Activated CD4-positive, alpha-beta memory T cell treated with anti-CD3 and anti-CD28 coated beads, Interleukin-2, amount 10 ng/mL, durations not matched to agents 7 days and 5 days (primary cell): ENCODE data around the gene CHCHD4. TPM values are rescaled to one million over a fixed set of nuclear protein-coding genes. Genes with fewer than 3 reads are reported as not detected.

Experiments used
- CTCF ChIA-PET: fragments of 350-600 bp; sonication (Branson Sonifier 250); formaldehyde crosslinking; loops from one replicate; lab custom pipeline; 2021; ENCODE audit warnings: antibody characterized with exemption, inconsistent platforms; lab: Charles Lee
- POLR2A ChIA-PET: fragments of 350-600 bp; sonication (Branson Sonifier 250); formaldehyde crosslinking; loops from one replicate; lab custom pipeline; 2021; ENCODE audit warnings: antibody characterized with exemption; lab: Charles Lee
- DNase-seq: peaks from one replicate; pipeline ENCODE4 v3.0.0-alpha.2; 2020
- H3K27ac Mint-ChIP-seq: one replicate; pipeline ENCODE4 v1.8.0; 2021; ENCODE audit warnings: mild to moderate bottlenecking, mixed read lengths
- H3K27me3 Mint-ChIP-seq: one replicate; pipeline ENCODE4 v1.8.0; 2021; ENCODE audit warnings: mixed read lengths
- H3K36me3 Mint-ChIP-seq: one replicate; pipeline ENCODE4 v1.8.0; 2021; ENCODE audit warnings: low read depth, mixed read lengths
- H3K4me1 Mint-ChIP-seq: one replicate; pipeline ENCODE4 v1.8.0; 2021; ENCODE audit warnings: mixed read lengths
- H3K4me3 Mint-ChIP-seq: one replicate; pipeline ENCODE4 v1.8.0; 2021; ENCODE audit warnings: mild to moderate bottlenecking, mixed read lengths
- H3K9me3 Mint-ChIP-seq: one replicate; pipeline ENCODE4 v1.8.0; 2021; ENCODE audit warnings: mixed read lengths
- total RNA-seq, 2 experiments: library from RNA; stranded (reverse); gene quantifications; one replicate each; pipeline ENCODE4 v1.2.3, GENCODE V29; 2021

Gene CHCHD4
- total RNA-seq, 2 experiments from 2014 or later = 11.5 to 12.8 TPM

DNA sequence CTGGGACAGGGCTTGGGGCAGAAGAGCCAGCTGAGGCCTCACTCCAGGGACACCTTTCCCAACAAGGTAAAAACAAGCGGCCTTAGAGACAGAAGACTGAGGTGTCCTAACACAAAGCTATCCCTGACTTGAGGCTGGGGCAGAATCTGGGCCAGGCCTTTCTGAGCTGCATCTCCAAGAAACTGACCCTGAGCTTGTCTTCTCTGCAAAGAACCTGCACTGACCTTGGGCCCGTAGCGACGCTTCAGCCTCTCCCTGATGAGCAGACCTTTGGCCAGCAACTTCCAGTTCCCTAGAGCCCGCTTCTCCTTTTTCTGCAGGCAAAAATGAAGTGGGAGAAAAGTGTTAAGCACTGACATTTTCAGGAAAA, 22.4 kb upstream of the CHCHD4 start:
- DNase-seq = no peak
- no peaks in the 10 kb centered on the region for H3K27me3 Mint-ChIP-seq
- H3K4me3 Mint-ChIP-seq = no peak overlapping the region
- POLR2A ChIA-PET = interaction anchor here (11.0 kb wide), 1 partner anchor 22 kb away, joined by 133 read pairs; the partner anchor contains the start of genes CHCHD4 and TMEM43
- no peak overlapping the region for H3K27ac Mint-ChIP-seq
- peaks cover 36% of the 10 kb centered on the region for H3K4me1 Mint-ChIP-seq
- H3K9me3 Mint-ChIP-seq = no peaks in the 10 kb centered on the region
- peaks cover 38% of the 10 kb centered on the region for H3K36me3 Mint-ChIP-seq
- CTCF ChIA-PET = interaction anchor here (0.6 to 1.0 kb wide), 2 partner anchors 34 to 57 kb away, joined by 3 read pairs; no protein-coding TSS in a partner anchor

DNA sequence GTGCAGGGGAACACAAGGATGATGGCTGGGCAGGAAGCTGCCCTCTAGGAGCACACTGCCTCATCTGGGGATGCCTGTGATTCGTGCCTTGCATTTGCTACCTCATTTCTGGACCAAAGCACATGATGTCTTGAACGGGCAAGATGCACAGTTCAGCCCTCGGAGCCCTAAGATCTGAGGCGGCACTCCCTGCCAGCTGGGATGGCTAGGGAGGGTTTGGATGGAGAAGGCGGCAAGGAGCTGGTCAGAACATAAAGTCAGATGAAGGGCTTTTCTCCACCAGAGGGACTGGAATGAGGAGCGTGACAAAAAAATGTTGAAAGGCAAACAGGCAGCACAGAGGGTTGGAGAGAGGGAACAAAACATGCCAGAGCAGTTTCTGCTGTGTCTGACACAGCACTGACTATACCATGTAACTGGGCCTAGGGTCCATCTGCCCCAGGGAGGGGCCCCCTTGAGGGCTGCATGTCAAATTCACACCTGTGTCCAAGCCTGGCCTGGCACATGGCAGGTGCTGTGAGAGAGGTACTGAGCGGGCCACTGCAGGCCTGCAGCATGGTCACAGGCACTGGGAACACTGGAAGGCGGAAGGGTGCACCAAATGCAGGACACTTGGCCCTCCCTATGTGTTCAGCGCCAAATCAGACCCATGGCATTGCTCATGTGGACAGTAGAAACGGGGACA, 21.9 kb upstream of the CHCHD4 start:
- no peak for DNase-seq
- ChIA-PET CTCF (interaction anchor here (0.6 to 1.0 kb wide), 2 partner anchors 34 to 57 kb away, joined by 3 read pairs; no protein-coding TSS in a partner anchor), POLR2A (interaction anchor here (9.4 to 11.0 kb wide), 2 partner anchors 21 to 32 kb away, joined by 73 to 133 read pairs; partner anchors contain the start of genes CHCHD4, LSM3, TMEM43 and XPC)
- Mint-ChIP-seq H3K9me3 (no peaks in the 10 kb centered on the region), H3K4me1 (peaks cover 41% of the 10 kb centered on the region), H3K27ac (peak overlapping the region; percentile 68), H3K27me3 (no peaks in the 10 kb centered on the region), H3K36me3 (peaks cover 44% of the 10 kb centered on the region), H3K4me3 (no peak overlapping the region)

DNA sequence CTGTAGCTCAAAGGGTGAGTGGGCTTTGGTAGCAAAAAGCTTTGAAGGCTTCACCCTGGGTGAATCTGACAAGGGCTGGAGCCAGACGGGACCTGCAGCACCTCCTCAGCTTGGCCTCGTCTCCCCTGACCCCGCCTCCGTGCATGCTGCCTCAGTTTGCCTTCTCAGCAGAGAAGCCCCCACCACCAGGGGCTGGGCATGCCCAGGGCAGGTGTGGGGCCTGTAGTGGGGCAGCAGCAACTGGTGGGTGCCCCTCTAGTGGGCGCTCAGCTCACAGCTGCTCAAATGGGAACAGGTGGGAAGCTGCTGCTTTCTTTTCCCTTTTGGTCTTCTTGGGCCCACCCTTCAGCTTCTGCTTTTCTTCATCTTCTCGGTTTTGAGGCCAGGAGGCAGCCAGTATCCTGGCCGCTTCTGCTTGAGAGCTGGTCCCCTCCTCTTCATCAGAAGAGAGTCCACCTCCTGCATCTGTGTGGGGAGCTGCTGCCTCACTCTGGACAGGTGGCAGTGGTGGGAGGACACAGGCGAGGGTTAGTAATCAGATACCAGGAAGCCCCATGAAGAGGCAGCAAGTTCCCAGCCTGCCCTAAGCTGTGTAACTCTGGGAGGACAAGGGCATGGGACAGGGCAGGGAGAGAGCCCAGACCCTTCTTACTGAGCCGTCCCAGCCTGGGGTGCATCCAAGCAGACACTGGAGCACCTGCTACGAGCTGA, 21.2 kb upstream of the CHCHD4 start:
- H3K27ac Mint-ChIP-seq = peak overlapping the region; percentile 68
- H3K9me3 Mint-ChIP-seq = no peaks in the 10 kb centered on the region
- H3K4me3 Mint-ChIP-seq = no peak overlapping the region
- H3K36me3 Mint-ChIP-seq = peaks cover 47% of the 10 kb centered on the region
- H3K4me1 Mint-ChIP-seq = peaks cover 41% of the 10 kb centered on the region
- DNase-seq = no peak
- ChIA-PET CTCF (interaction anchor here (1.1 to 3.0 kb wide), 4 partner anchors 29 to 249 kb away, joined by 3 to 13 read pairs (median 4); partner anchors contain the start of genes LSM3 and XPC), POLR2A (interaction anchor here (1.1 to 11.0 kb wide), 3 partner anchors 20 to 919 kb away, joined by 4 to 133 read pairs (median 73); partner anchors contain the start of genes CHCHD4, LSM3, MRPS25 and TMEM43)
- H3K27me3 Mint-ChIP-seq = no peaks in the 10 kb centered on the region

DNA sequence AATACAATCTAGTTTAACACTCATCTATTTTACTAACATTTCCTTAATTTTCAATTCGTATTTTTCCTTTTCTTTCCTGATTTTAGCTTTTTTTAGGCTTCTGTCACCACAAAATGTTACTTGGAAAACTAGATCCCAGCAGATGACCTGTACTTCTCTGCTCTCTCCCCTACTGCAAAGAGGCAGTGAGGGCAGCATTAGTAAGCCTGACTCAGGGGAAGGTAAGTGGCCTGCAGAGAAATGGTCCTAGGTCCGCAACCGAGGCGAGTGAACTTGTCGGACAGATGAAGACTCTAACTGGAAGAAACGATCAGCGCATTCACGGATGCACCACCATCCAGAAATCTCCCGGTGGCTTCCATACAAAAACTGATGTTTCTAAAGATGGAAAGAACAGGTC, 20.6 kb upstream of the CHCHD4 start:
- Mint-ChIP-seq H3K27me3 (no peaks in the 10 kb centered on the region), H3K4me3 (no peak overlapping the region), H3K9me3 (no peaks in the 10 kb centered on the region), H3K4me1 (peaks cover 41% of the 10 kb centered on the region), H3K36me3 (peaks cover 50% of the 10 kb centered on the region), H3K27ac (peak overlapping the region; percentile 92)
- ChIA-PET CTCF (interaction anchor here (1.1 to 3.0 kb wide), 5 partner anchors 20 to 249 kb away, joined by 3 to 13 read pairs (median 4); partner anchors contain the start of genes CHCHD4, LSM3, TMEM43 and XPC), POLR2A (interaction anchor here (0.7 to 11.0 kb wide), 8 partner anchors 11 to 920 kb away, joined by 3 to 133 read pairs (median 4); partner anchors contain the start of genes CHCHD4, LSM3, MRPS25 and TMEM43)
- DNase-seq = no peak

DNA sequence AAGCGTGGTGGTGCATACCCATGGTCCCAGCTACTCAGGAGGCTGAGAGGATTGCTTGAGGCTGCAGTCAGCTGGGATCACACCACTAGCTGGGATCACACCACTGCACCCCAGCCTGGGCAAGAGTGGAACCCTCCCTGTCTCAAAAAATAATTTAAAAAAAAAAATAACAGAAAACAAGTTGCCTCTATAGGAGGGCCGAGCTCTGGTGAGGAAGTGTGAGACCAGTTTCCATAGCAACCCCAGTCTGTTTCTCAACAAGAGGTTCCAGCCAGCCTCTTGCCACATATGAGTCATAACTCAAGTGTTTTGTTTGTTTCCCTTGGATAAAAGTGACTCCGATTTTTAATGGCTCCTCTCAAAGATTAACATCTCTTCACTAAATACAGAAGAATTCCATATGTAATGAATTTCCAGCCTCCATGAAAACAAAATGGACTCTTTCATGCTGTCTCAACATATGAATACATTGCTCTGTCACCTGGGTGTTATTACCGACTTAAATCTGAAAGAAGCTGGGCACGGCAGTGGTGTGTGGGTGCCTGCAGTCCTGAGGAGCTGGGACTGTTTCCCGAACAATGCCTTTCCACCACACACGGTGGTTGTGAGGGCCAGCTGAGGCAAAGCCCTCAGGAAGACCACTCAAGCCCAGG, 19.9 kb upstream of the CHCHD4 start:
- peak; percentile 74 for DNase-seq
- Mint-ChIP-seq H3K4me1 (peaks cover 41% of the 10 kb centered on the region), H3K9me3 (no peaks in the 10 kb centered on the region), H3K27me3 (no peaks in the 10 kb centered on the region), H3K27ac (peak overlapping the region; percentile 92), H3K4me3 (peak overlapping the region; percentile 57), H3K36me3 (peaks cover 53% of the 10 kb centered on the region)
- CTCF ChIA-PET = interaction anchor here (0.6 to 3.0 kb wide), 7 partner anchors 8 to 248 kb away, joined by 3 to 13 read pairs (median 4); partner anchors contain the start of genes CHCHD4, LSM3, TMEM43 and XPC
- POLR2A ChIA-PET = interaction anchor here (0.7 to 11.0 kb wide), 12 partner anchors 8 to 921 kb away, joined by 3 to 133 read pairs (median 4); partner anchors contain the start of genes CHCHD4, LSM3, MRPS25 and NR2C2

DNA sequence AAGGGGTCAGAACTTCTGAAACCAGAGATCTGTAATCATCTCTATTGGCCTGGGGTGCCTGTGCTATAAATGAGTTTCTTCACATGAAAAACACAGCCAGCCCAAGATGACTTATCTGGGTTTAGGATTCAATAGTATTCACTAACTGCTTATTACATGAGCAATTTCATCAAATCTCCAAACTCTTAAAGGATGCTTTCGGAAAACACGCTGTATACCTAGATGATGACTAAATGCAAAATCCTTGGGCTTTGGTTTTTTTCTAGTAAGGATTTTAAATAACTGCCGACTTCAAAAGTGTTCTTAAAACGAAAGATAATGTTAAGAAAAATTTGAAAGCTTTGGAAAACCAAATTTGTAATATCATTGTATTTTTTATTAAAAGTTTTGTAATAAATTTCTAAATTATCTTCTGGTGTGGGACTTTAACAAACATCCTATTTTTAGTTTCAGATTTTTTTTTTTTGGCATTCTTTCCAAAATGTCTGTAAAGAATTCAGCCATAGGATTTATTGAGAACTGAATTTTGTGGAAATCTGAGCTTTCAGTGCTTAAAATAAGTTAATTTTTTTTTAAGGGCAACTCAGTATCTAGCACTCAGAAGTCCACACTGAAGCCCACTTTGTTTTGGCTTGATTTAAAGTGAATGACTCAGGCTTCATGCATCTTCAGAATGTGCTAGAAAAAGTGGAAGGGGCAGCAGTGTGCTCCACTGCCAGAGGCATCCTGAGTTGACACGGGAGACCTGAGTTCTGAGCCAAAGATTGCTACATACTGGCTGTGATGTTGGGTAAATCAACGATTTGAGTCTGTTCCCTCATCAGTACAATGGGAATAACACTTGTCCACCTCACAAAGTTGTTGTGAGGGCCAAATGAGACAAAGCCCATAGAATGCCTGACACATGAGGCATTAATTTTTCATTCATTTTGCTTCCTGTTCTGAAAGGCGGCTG, 18.9 kb upstream of the CHCHD4 start:
- peaks cover 55% of the 10 kb centered on the region for H3K36me3 Mint-ChIP-seq
- H3K4me1 Mint-ChIP-seq = peaks cover 41% of the 10 kb centered on the region
- no peak overlapping the region for H3K4me3 Mint-ChIP-seq

DNA sequence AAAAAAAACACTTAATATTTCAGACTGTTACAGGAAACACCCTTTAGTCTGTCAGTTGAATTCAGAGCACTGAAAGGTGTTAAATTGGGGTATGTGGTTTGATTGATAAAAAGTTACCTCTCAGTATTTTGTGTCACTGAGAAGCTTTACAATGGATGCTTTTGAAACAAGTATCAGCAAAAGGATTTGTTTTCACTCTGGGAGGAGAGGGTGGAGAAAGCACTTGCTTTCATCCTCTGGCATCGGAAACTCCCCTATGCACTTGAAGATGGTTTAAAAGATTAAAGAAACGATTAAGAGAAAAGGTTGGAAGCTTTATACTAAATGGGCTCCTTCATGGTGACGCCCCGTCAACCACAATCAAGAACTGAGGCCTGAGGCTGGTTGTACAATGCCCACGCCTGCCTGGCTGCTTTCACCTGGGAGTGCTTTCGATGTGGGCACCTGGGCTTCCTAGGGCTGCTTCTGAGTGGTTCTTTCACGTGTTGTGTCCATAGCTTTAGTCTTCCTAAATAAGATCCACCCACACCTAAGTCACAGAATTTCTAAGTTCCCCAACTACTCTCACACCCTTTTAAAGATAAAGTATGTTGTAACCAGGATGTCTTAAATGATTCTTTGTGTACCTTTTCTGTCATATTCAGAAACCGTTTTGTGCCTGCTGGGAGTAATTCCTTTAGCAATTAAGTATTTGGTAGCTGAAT, 18.0 kb upstream of the CHCHD4 start:
- peak overlapping the region; percentile 85 for H3K27ac Mint-ChIP-seq
- H3K4me1 Mint-ChIP-seq = peaks cover 41% of the 10 kb centered on the region
- peaks cover 55% of the 10 kb centered on the region for H3K36me3 Mint-ChIP-seq
- ChIA-PET CTCF (interaction anchor here (0.8 to 3.0 kb wide), 6 partner anchors 12 to 61 kb away, joined by 3 to 13 read pairs (median 6); partner anchors contain the start of genes CHCHD4, LSM3, TMEM43 and XPC), POLR2A (interaction anchor here (1.1 to 11.0 kb wide), 5 partner anchors 17 to 509 kb away, joined by 3 to 133 read pairs (median 9); partner anchors contain the start of genes CCDC174, CHCHD4, LSM3 and TMEM43)
- peak; percentile 45 for DNase-seq
- H3K27me3 Mint-ChIP-seq = no peaks in the 10 kb centered on the region
- H3K4me3 Mint-ChIP-seq = no peak overlapping the region
- H3K9me3 Mint-ChIP-seq = no peaks in the 10 kb centered on the region

More for the DNA sequence above, 18.9 kb upstream of the CHCHD4 start:
- no peaks in the 10 kb centered on the region for H3K9me3 Mint-ChIP-seq
- ChIA-PET CTCF (interaction anchor here (0.8 to 3.0 kb wide), 7 partner anchors 13 to 60 kb away, joined by 3 to 13 read pairs (median 8); partner anchors contain the start of genes CHCHD4, LSM3, TMEM43 and XPC), POLR2A (interaction anchor here (0.7 to 11.0 kb wide), 12 partner anchors 9 to 804 kb away, joined by 3 to 133 read pairs (median 4); partner anchors contain the start of genes CCDC174, CHCHD4, LSM3 and NR2C2)
- no peak for DNase-seq
- H3K27ac Mint-ChIP-seq = peak overlapping the region; percentile 92
- no peaks in the 10 kb centered on the region for H3K27me3 Mint-ChIP-seq

DNA sequence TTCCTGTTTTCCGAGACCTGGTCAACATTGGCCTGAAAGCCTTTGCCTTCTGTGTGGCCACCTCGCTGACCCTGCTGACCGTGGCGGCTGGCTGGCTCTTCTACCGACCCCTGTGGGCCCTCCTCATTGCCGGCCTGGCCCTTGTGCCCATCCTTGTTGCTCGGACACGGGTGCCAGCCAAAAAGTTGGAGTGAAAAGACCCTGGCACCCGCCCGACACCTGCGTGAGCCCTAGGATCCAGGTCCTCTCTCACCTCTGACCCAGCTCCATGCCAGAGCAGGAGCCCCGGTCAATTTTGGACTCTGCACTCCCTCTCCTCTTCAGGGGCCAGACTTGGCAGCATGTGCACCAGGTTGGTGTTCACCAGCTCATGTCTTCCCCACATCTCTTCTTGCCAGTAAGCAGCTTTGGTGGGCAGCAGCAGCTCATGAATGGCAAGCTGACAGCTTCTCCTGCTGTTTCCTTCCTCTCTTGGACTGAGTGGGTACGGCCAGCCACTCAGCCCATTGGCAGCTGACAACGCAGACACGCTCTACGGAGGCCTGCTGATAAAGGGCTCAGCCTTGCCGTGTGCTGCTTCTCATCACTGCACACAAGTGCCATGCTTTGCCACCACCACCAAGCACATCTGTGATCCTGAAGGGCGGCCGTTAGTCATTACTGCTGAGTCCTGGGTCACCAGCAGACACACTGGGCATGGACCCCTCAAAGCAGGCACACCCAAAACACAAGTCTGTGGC, 17.1 kb upstream of the CHCHD4 start:
- peaks cover 49% of the 10 kb centered on the region for H3K36me3 Mint-ChIP-seq
- no peaks in the 10 kb centered on the region for H3K27me3 Mint-ChIP-seq
- ChIA-PET CTCF (interaction anchor here (1.1 to 2.7 kb wide), 3 partner anchors 17 to 62 kb away, joined by 4 to 11 read pairs (median 9); partner anchors contain the start of genes CHCHD4 and TMEM43), POLR2A (interaction anchor here (1.0 to 11.0 kb wide), 5 partner anchors 10 to 510 kb away, joined by 3 to 133 read pairs (median 9); partner anchors contain the start of genes CCDC174, CHCHD4, LSM3 and TMEM43)
- H3K4me1 Mint-ChIP-seq = peaks cover 41% of the 10 kb centered on the region
- H3K9me3 Mint-ChIP-seq = no peaks in the 10 kb centered on the region
- DNase-seq = no peak
- H3K27ac Mint-ChIP-seq = peak overlapping the region; percentile 85
- H3K4me3 Mint-ChIP-seq = no peak overlapping the region

DNA sequence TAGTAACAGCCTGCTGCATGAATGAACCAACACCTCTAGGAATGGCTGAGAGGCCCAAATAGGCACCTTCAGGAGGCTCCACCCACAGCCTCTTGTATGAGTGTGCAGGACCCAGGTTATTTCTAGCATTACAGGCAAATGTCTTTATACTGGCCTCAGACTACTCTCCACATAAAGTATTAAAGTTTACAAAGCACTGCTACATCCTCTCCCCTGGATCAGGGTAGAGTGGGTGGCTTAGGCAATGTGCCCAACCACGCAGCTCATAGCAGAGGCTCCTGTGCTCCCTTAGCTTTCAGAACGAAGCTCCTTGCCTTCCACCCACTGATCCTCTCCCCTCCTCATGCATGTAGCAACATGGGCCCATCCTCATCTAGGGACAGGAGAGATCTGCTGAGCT, 16.5 kb upstream of the CHCHD4 start:
- peak overlapping the region; percentile 49 for H3K27ac Mint-ChIP-seq
- DNase-seq = no peak
- H3K4me1 Mint-ChIP-seq = peaks cover 41% of the 10 kb centered on the region
- no peaks in the 10 kb centered on the region for H3K9me3 Mint-ChIP-seq
- H3K36me3 Mint-ChIP-seq = peaks cover 47% of the 10 kb centered on the region
- ChIA-PET POLR2A (interaction anchor here (1.0 to 11.0 kb wide), 3 partner anchors 10 to 38 kb away, joined by 3 to 133 read pairs (median 73); partner anchors contain the start of genes CHCHD4, LSM3, TMEM43 and XPC), CTCF (interaction anchor here (1.0 kb wide), 1 partner anchor 15 kb away, joined by 5 read pairs; no protein-coding TSS in a partner anchor)
- no peaks in the 10 kb centered on the region for H3K27me3 Mint-ChIP-seq
- no peak overlapping the region for H3K4me3 Mint-ChIP-seq

DNA sequence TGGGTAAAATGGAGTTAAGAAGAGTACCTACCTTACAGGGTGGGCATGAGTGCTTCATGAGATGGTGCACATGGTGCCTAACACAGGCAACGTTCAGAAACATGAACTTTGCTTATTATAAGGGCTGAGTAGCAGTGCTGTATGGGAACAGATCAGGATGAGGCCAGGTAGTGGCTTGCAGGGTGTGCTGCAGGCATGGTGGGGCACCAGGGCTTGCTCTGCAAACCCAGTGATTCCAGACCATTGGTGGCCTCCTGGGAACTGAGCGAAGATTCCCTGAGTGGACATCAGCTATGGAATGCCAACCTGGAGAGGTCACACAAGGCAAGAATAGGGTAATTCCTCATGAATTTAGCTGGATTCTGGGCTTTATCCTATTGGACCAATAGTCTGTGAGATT, 16.0 kb upstream of the CHCHD4 start:
- Mint-ChIP-seq H3K36me3 (peaks cover 48% of the 10 kb centered on the region), H3K27ac (peak overlapping the region; percentile 48), H3K4me1 (peaks cover 38% of the 10 kb centered on the region), H3K27me3 (no peaks in the 10 kb centered on the region), H3K4me3 (no peak overlapping the region), H3K9me3 (no peaks in the 10 kb centered on the region)
- DNase-seq = no peak
- ChIA-PET CTCF (interaction anchor here (1.0 kb wide), 1 partner anchor 15 kb away, joined by 5 read pairs; no protein-coding TSS in a partner anchor), POLR2A (interaction anchor here (1.0 to 11.0 kb wide), 3 partner anchors 9 to 38 kb away, joined by 3 to 133 read pairs (median 73); partner anchors contain the start of genes CHCHD4, LSM3, TMEM43 and XPC)
